Measurements from ENCODE around the gene EDRF1. TPM values are rescaled to one million over a fixed set of nuclear protein-coding genes. Genes with fewer than 3 reads are reported as not detected.

EDRF1 gene
- total RNA-seq, 1 experiment from 2014 or later = 49.2 TPM

DNA sequence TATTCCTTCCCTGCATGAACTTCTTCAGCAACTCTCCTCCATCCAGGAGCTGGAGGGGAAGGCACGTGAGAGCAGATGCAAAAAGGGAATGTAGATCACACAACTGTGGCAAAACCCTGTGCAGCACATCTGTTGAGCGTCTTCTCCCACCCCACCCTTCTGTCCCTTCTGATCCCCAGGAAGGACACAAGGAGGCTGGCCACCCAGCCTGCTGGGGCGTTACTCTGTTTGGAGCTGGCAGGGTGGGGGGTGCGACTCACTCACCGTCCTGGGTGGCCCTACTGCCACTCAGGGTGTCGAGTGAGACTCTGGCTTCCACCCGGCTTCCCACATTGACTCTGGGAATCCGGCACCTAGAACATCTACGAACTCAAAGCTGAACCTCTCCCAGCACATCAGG is 66.3 kb downstream of the EDRF1 start:
- CTCF ChIA-PET = no interaction called here
- no peak for DNase-seq (ENCODE audit: low read depth, low spot score)
- no peak overlapping the region for H3K4me2 ChIP-seq (ENCODE audit: low read length)
- H2AFZ ChIP-seq (ENCODE audit: low read depth, low read length, poor library complexity, severe bottlenecking) = no peak overlapping the region
- H3K4me3 ChIP-seq (replicated peaks in 1 of 2; ENCODE audit: low read depth in 1 of 2, low read length in 2 of 2) = no peak overlapping the region
- intact Hi-C loops (cut with micrococcal nuclease) = no loop called here
- H3K79me2 ChIP-seq (ENCODE audit: insufficient read depth, low read length) = no peaks in the 10 kb centered on the region
- no peak for ATAC-seq
- TF ChIP-seq, protein P1, sequence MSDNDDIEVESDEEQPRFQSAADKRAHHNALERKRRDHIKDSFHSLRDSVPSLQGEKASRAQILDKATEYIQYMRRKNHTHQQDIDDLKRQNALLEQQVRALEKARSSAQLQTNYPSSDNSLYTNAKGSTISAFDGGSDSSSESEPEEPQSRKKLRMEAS (IDR thresholded peaks at IDR 0.05) = no peak
- TF ChIP-seq CBX3 (IDR thresholded peaks at IDR 0.05; ENCODE audit: low read depth) (no peak), ZNF274 (IDR thresholded peaks at IDR 0.05; ENCODE audit: low read depth, low read length) (no peak), POLR2AphosphoS5 (IDR thresholded peaks at IDR 0.05; ENCODE audit: low read depth, low read length) (no peak), ATF3 (IDR thresholded peaks at IDR 0.05) (no peak), POLR2A (IDR thresholded peaks at IDR 0.05; ENCODE audit: borderline replicate concordance, extremely low read depth, insufficient read depth, insufficient read length) (no peak), EZH2 (IDR thresholded peaks at IDR 0.05) (no peak), JUND (IDR thresholded peaks at IDR 0.05) (no peak), YY1 (IDR thresholded peaks at IDR 0.05; ENCODE audit: extremely low read depth, insufficient replicate concordance, low read depth, low read length) (no peak), FOSL1 (IDR thresholded peaks at IDR 0.05; ENCODE audit: low read depth) (no peak), CEBPB (IDR thresholded peaks at IDR 0.05; ENCODE audit: low read depth) (no peak), SP1 (IDR thresholded peaks at IDR 0.05; ENCODE audit: low read depth) (no peak), REST (IDR thresholded peaks at IDR 0.05; ENCODE audit: low read depth) (no peak), TCF7L2 (IDR thresholded peaks at IDR 0.05; ENCODE audit: borderline replicate concordance, extremely low read depth, insufficient read depth, insufficient read length) (no peak), SRF (IDR thresholded peaks at IDR 0.05; ENCODE audit: low read depth) (no peak)
- TF ChIP-seq, protein P2, sequence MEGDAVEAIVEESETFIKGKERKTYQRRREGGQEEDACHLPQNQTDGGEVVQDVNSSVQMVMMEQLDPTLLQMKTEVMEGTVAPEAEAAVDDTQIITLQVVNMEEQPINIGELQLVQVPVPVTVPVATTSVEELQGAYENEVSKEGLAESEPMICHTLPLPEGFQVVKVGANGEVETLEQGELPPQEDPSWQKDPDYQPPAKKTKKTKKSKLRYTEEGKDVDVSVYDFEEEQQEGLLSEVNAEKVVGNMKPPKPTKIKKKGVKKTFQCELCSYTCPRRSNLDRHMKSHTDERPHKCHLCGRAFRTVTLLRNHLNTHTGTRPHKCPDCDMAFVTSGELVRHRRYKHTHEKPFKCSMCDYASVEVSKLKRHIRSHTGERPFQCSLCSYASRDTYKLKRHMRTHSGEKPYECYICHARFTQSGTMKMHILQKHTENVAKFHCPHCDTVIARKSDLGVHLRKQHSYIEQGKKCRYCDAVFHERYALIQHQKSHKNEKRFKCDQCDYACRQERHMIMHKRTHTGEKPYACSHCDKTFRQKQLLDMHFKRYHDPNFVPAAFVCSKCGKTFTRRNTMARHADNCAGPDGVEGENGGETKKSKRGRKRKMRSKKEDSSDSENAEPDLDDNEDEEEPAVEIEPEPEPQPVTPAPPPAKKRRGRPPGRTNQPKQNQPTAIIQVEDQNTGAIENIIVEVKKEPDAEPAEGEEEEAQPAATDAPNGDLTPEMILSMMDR (IDR thresholded peaks at IDR 0.05 in 2 of 3, conservative IDR thresholded peaks at IDR 0.05 in 1 of 3; ENCODE audit: borderline replicate concordance in 1 of 3, insufficient read depth in 1 of 3, low read depth in 2 of 3, low read length in 2 of 3) = no peak
- TF ChIP-seq, protein P3, sequence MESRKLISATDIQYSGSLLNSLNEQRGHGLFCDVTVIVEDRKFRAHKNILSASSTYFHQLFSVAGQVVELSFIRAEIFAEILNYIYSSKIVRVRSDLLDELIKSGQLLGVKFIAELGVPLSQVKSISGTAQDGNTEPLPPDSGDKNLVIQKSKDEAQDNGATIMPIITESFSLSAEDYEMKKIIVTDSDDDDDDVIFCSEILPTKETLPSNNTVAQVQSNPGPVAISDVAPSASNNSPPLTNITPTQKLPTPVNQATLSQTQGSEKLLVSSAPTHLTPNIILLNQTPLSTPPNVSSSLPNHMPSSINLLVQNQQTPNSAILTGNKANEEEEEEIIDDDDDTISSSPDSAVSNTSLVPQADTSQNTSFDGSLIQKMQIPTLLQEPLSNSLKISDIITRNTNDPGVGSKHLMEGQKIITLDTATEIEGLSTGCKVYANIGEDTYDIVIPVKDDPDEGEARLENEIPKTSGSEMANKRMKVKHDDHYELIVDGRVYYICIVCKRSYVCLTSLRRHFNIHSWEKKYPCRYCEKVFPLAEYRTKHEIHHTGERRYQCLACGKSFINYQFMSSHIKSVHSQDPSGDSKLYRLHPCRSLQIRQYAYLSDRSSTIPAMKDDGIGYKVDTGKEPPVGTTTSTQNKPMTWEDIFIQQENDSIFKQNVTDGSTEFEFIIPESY (IDR thresholded peaks at IDR 0.05; ENCODE audit: extremely low read depth, insufficient replicate concordance, low read length) = no peak
- no peaks in the 10 kb centered on the region for H3K9me3 ChIP-seq (ENCODE audit: control insufficient read depth in 1 of 2, insufficient read depth in 1 of 2, low read depth in 1 of 2, low read length in 2 of 2)
- no peaks in the 10 kb centered on the region for H3K27me3 ChIP-seq (ENCODE audit: insufficient read depth, low read length)
- POLR2A ChIA-PET = interaction anchor here (1.0 kb wide), 1 partner anchor 11 kb away, joined by 4 read pairs; no protein-coding TSS in a partner anchor
- H3K27ac ChIP-seq (ENCODE audit: low read depth, low read length) = no peak overlapping the region
- H3K36me3 ChIP-seq (ENCODE audit: control insufficient read depth in 1 of 2, insufficient read depth in 2 of 2, low read length in 2 of 2) = no peaks in the 10 kb centered on the region
- H3K9me2 ChIP-seq (ENCODE audit: insufficient read depth) = no peaks in the 10 kb centered on the region
- H3K4me1 ChIP-seq (ENCODE audit: control insufficient read depth in 1 of 2, insufficient read depth in 2 of 2, low read length in 2 of 2) = peaks cover 0 to 4% of the 10 kb centered on the region in 2 experiments; a peak in 1 of 4 replicates
- H3K9ac ChIP-seq (ENCODE audit: low read length) = no peak overlapping the region
- no peaks in the 10 kb centered on the region for H4K20me1 ChIP-seq (ENCODE audit: insufficient read depth)
- RAD21 ChIA-PET (ENCODE audit: low non-redundant PET in 1 of 2, low total read pairs in 2 of 2, uncharacterized antibody in 2 of 2, unreplicated experiment in 2 of 2) = no interaction called here
- BruUV-seq (replicated peaks) = no TSS peak
